ENCODE results near the gene ACTR6.
A peak's percentile ranks its signal among the peaks of the same experiment; 100 is the strongest.

The ACTR6 gene

DNA sequence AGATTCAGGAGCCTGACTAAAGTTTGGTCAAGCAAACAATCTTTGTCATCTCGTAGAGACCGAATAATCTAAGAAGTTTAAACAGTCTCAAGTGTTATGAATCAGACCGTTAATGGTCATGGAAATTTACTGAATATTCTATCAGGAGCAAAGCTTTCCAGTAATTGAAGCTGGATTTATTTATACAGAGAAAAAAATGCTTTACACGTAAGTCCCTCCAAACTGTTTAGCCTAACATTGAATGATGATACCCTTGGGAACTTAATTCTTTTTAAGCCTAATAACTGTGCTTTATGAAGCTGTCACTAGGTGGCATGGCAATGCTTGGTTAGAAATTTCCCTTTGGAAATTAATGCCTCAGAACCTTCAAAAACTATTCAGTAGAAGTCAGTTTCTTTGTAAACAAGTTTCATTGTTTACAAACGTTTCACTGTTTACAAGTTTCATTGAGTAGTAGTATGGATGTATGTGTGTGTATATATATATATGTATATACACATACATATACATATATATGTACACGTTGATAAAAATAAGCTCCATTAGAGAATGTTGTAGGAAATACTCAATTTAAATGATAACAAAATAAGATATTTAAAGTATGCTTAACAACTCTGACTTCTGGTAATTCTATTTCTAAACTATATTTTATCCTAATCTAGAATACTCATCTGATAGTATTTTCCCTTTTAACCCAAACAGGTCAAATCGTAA lies 34.1 kb downstream of the ACTR6 start:
- TF ChIP-seq, protein P1, sequence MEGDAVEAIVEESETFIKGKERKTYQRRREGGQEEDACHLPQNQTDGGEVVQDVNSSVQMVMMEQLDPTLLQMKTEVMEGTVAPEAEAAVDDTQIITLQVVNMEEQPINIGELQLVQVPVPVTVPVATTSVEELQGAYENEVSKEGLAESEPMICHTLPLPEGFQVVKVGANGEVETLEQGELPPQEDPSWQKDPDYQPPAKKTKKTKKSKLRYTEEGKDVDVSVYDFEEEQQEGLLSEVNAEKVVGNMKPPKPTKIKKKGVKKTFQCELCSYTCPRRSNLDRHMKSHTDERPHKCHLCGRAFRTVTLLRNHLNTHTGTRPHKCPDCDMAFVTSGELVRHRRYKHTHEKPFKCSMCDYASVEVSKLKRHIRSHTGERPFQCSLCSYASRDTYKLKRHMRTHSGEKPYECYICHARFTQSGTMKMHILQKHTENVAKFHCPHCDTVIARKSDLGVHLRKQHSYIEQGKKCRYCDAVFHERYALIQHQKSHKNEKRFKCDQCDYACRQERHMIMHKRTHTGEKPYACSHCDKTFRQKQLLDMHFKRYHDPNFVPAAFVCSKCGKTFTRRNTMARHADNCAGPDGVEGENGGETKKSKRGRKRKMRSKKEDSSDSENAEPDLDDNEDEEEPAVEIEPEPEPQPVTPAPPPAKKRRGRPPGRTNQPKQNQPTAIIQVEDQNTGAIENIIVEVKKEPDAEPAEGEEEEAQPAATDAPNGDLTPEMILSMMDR (IDR thresholded peaks at IDR 0.05; ENCODE audit: control insufficient read depth, extremely low read depth, insufficient read depth), result peak; percentile 86
- DNase-seq (ENCODE audit: low read depth), result peak; percentile 42
- H3K4me3 ChIP-seq (ENCODE audit: low read depth, low read length), result no peak overlapping the region

DNA sequence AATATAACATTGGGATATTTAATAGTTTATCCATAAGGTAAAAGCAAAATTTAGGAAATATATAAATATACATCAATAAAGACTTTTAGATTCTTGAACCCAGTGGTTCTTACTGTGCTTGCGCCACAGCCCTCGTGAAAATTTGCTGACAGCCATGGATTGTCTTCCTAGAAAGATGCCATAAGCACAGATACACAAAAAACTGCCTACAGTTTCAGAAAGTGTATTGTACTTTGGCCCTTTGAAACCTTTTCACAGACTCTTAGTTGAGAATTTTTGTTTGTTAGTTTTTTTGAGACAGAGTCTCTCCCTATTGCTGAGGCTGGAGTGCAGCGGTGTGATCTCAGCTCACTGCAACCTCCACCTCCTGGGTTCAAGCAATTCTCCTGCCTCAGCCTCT lies 38.2 kb downstream of the ACTR6 start:
- H3K4me3 ChIP-seq (ENCODE audit: low read depth, low read length), result no peak overlapping the region
- DNase-seq (ENCODE audit: low read depth), result no peak
- TF ChIP-seq, protein P1 (IDR thresholded peaks at IDR 0.05; ENCODE audit: control insufficient read depth, extremely low read depth, insufficient read depth), result no peak

DNA sequence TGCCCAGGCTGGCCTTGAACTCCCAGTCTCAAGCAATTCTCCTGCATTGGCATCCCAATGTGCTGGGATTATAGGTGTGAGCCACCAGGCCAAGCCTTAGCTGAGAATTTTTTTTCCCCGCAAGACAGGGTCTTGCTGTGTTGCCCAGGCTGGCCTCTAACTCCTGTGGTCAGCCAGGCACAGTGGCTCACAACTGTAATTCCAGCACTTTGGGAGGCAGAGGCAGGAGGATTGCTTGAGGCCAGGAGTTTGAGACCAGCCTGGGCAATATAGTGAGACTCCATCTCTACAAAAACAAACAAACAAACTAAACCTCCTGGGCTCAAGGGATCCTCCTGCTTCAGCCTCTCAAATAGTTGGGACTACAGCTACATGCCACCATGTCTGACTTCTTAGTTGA lies 39.0 kb downstream of the ACTR6 start:
- no peak for DNase-seq (ENCODE audit: low read depth)
- TF ChIP-seq, protein P1 (IDR thresholded peaks at IDR 0.05; ENCODE audit: control insufficient read depth, extremely low read depth, insufficient read depth), result no peak
- H3K4me3 ChIP-seq (ENCODE audit: low read depth, low read length), result no peak overlapping the region

DNA sequence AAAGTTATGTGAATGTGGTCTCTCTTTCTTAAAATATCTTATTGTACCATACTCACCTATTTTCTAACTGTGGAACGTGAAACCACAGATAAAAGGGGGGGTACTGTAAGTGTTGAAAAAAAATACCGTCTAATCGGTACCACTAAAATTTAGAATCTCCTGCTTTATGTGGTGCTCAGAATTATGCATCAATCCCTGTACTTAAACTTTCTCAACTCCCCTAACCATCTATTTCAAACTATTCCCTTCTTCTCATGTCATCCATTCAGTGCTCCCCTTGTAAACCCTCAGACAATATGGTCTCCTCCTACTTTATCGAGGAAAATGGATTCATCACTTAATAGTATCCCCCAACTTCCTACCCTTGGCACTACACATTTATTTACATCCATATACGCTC lies 42.5 kb downstream of the ACTR6 start:
- no peak for DNase-seq (ENCODE audit: low read depth)
- no peak overlapping the region for H3K4me3 ChIP-seq (ENCODE audit: low read depth, low read length)
- TF ChIP-seq, protein P1 (IDR thresholded peaks at IDR 0.05; ENCODE audit: control insufficient read depth, extremely low read depth, insufficient read depth), result no peak

DNA sequence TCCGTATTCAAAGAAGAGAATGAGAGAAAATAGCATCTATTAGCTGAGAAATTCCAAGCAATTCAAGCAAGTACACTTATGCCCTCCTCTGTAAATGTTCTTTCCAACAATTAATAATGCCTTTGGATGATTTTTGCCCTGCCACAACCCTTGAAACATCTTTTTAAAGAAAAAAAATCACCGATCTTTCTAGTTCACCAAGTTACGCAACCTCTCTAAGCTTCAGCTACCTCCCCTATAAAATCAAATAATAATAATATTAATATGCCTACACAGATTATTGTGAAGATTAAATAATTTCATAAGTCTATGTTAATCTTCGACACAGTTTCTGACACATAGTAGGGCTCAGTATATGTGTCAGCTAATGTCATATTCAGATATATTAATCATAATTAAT lies 47.1 kb downstream of the ACTR6 start:
- H3K4me3 ChIP-seq (ENCODE audit: low read depth, low read length), result no peak overlapping the region
- DNase-seq (ENCODE audit: low read depth), result no peak
- TF ChIP-seq, protein P1 (IDR thresholded peaks at IDR 0.05; ENCODE audit: control insufficient read depth, extremely low read depth, insufficient read depth), result no peak

DNA sequence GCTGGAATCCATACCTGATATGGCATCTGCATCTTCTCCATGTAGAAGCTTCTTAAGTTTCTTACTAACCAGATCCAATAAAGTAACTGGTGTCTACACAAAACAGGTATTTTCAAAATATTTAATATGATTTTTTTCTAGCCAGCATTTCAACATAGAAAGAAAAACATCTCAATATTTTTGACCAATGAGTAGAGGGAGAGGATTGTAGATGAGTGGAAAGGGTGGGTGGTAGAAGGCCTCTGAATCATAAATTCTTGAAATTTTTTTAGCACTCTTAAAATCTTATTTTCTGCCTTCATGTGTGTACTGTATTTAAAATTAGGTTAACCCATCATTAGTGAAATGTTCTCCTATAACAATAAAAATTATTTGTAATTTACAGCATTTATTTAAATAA lies 48.3 kb downstream of the ACTR6 start:
- DNase-seq (ENCODE audit: low read depth), result no peak
- TF ChIP-seq, protein P1 (IDR thresholded peaks at IDR 0.05; ENCODE audit: control insufficient read depth, extremely low read depth, insufficient read depth), result no peak
- no peak overlapping the region for H3K4me3 ChIP-seq (ENCODE audit: low read depth, low read length)

DNA sequence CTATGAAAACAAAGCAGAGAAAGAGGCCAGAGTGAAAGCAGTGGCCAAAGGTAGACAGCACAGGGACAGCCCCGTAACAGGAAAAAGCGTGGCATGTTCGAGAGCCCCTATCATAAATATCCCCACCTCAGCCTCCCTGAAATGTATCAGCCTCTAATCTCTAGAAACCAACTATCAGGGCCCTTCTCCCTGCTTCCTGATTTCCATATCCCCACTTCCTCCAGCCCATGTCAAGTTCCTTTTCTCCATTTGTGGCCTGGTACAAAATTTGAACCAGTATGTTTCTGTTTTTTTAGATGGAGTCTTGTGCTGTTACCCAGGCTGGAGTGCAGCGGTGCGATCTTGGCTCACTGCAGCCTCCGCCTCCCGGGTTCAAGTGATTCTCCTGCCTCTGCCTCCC lies 49.3 kb downstream of the ACTR6 start:
- no peak for DNase-seq (ENCODE audit: low read depth)
- H3K4me3 ChIP-seq (ENCODE audit: low read depth, low read length), result no peak overlapping the region
- TF ChIP-seq, protein P1 (IDR thresholded peaks at IDR 0.05; ENCODE audit: control insufficient read depth, extremely low read depth, insufficient read depth), result no peak

All from LNCaP clone FGC (cell line).